GM19452 (cell line): ENCODE results near the gene OLFML1.

ENCODE experiments used
- ATAC-seq: cut with Tn5 transposase; IDR thresholded peaks from one replicate; pipeline ENCODE4 v1.9.1; 2021; ENCODE audit not compliant: unreplicated experiment

OLFML1 gene

DNA sequence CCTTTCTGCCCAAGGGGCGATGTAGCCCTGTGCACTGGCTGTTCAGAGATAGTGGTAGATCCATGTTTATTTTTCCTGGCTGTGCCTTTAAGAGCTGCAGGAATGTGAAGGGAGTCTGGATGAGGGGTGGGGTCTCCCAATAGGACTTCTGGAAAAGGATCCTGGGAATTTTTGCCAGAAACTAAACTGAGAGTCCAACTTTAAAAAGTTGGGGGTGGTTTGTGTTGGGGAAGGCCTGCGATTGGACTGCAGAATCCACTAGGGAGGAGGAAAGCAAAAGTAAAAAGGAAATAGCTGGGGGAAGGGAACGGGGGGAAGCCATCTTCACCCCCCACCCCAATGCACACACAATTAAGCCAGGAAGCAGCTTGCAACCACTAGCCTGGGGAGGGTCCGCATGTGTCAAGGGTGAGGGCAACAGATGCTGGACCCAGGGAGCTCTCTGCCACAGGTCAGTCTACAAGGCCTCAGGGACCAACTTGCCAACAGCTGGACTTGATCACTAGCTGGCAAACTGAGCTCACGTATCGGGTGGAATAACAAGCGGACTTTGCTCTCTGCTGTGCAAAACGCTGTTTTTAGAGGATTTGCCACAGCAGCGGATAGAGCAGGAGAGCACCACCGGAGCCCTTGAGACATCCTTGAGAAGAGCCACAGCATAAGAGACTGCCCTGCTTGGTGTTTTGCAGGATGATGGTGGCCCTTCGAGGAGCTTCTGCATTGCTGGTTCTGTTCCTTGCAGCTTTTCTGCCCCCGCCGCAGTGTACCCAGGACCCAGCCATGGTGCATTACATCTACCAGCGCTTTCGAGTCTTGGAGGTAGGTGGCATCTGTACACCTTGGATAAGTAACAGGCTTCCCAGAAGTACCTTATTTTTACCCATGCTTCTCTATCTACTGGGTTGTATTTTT is at the start of gene OLFML1:
OLFML1 (plus strand) TSS at position 321 of the 912 bp plus-strand sequence; CDS start at position 691, 370 bp downstream.
- ATAC-seq = no peak

DNA sequence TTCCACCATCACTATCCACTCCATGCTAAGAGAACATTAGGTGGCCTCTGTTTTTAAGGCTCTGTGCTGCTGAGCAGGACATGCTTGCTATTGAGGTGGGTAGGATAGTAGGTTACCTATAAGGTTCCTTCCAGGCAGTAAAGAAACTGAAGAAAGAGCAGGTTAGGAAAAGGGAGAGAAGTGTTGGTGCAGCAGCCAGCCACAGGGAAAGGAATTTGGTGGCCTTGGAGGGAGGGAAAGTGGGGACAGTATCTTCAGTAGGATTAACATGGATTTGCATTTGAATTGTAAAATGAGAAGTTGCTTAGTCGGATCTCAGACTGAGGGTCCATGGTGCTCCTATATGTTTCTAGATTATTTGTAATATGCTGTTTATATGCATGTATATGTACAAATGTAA is 49.2 kb upstream of the OLFML1 start:
- no peak for ATAC-seq

DNA sequence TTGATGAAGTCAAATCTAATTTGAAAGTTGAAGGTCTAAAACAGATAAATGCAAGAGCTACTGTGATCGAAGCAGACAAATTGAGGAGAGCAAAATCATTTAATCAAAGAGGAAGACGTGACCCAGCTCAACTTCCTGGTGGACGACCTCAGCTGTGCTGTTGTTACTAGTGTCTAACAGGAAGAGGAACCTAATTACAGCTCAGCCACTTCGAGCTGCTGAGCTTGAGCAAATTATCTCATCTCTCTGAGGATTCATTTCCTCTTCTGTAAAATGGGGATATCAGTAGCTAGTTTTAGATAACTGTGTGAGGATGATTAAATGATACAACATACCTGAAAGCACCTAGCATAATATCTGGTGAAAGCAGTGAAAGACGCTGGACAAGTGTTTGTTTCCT is 48.6 kb upstream of the OLFML1 start:
- peak; percentile 81 for ATAC-seq

DNA sequence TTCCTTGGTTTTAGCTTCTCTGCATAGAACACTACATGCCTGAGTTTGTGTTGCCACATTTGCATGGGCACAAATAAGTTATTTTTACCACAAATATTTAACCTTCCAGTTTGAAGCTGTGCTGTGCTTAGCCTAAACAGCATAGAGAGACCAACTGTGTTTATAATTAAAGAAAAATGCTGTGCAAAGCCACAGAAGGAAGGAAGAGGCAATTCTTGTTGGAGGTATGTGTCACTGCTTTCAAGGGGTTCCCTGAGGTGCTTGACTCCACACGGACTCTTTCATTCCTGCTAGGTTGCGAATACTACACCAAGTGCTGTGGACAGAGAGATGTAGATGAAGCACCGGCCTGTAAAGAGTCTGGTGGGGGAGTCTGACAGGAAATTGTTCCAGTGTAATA is 47.6 kb upstream of the OLFML1 start:
- ATAC-seq = no peak

DNA sequence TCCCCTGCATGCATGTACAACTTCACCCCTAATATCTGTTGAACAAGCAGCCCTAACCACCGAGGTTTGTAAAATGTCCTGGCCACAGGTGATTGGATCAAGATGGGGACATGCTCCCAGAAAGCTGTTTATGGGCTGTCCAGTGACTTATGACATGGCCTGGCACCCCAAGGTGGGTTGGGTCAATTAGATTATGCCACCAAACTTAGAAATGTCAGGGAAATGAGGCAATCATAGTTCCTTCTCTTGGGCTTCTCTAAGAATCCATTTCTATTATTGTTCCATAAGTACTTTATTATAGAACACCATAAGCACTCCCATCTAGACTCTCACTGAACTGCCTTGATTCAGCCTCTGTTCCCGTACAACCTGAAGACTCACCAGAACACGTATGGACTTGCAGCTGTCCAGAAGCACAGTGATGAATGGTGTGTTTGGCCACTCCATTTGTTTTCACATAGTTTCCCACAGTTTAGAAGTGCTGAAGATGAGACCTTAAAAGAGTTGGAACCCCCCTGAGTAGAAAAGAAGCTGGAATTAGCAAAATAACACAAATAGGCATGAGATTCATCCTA is 45.5 kb upstream of the OLFML1 start:
- ATAC-seq = no peak

DNA sequence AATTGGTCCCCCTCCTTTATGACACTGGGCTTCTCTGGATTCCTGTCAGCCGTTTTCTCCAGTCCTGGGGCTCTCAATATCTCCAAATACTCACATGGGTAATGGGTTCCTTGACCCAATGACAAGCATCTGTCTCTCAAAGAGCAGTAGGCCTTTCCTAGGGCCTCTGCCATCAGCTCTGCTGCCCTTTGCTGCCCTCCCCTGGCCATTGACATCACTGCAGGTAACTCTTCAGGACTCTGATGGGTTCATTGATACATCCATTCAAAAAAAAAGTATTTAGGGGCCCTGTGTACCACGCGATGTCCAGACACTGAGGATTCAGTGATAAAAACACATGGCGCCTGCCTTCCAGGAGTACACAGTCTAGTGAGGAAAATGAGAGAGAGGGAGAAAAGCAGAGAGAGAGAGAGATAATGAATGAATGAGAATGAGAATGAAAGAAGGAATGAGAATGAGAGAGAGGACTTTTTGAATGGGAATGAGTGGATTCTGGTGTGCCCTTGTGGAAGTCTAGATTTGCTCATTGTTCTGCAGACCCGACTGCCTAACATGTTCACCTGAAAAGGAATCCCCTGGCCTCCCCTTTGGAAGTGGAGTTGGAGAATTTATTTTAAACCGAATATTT is 42.6 kb upstream of the OLFML1 start:
- ATAC-seq = peak; percentile 92

DNA sequence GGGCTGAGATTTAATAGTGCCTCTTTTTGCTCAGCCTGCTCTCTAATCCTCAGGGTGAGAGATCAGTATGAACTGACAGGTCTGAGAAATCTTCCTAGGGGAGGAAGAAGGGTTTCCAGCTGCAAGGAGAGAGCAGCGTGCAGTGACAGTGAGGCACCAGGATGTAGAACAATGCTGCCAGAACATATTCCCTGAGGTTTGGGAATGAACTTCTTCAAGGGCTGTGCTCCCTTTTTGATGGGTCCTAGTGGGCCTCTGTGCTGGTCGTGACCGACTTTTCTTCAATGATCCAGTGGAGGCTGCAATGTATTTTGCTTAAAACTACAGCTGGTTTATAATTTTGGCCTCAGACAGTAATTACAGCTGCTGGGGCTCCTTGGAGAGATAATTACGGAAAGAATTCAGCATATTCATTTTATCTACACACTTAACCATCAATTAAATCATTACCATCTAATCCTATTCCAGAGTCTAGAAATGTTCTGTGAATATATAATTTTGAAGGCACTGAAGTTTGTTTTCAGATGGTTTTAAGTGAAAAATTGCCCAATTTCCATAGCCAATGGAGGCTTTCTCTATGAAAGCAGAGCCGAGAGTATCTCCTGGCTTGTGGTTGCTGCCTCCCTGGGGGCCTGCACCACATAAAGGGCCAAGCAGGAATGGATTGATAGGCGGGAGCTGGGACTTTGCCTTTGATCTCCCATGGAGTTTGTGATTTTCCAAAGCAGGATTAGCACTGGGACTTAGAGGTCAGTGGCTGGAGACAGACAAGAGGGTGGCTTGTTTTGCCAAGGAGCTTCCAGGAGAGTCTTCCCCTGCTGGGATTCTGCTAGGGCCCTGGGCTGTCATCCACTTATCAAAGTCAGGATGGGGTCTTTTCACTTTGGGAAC is 41.0 kb upstream of the OLFML1 start:
- ATAC-seq = no peak

DNA sequence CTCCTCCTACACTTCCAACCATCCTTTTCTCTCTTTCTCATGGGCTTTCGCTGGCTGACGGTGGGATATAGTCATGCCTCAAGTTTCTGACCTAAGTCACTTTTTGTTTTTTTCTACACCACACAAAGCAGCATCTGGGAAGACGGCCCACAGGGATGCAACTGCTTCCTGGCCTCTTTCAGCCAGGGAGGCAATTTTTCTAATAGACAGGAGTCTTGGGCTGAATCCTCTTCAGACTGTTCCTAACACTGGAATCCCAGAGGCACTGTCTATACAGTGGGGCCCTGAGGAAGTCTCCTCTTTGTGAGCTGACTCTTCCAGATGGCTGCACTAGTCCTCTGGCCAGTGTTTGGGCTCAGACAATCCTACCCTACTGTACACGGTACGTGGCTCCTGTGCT is 39.7 kb upstream of the OLFML1 start:
- ATAC-seq = no peak

DNA sequence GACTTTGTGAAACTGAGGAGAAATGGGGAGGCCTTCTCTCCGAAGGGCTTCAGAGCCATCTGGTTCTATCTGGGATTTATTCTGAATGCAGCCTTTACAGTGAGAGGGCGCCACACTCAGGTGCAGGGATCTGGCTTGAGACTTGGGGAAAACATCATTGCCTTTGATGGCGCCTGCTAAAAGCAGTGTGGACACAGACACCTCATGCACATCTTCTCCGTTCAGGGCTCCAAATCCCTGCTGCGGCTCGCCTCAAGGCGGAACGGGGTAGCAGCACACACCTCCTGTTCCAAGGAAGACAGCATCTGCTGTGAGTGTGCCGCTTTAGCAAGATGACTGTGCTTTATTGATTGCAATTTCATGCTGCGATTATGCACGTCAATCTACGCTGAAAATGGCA is 37.1 kb upstream of the OLFML1 start:
- ATAC-seq = no peak

DNA sequence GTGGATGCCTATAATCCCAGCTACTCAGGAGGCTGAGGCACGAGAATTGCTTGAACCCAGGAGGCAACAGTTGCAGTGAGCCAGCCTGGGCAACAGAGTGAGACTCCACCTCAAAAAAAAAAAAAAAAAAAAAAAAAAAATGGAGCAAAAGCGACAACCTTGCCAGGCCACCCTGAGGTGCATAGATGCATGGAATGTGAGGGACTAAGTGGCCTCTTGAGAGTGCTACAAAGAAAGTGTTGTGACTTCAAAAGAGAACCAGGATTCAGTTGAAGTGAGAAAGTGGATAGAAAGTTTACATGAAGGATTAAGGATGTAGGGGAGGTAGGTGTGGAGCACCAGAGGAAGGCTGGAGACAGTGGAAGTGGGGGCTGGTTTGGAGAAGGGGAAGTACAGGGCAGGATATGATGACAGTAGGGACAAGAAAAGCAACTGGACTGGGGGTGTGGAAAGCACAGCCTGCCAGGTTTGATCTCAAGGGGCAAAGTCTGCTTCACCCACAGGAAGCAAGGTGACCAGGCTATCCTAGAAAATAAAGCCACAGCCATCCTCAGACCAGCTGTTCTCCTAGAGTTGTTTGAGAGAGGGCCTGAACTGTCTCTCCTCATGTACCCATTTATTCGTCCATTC is 36.0 kb upstream of the OLFML1 start:
- ATAC-seq = no peak

DNA sequence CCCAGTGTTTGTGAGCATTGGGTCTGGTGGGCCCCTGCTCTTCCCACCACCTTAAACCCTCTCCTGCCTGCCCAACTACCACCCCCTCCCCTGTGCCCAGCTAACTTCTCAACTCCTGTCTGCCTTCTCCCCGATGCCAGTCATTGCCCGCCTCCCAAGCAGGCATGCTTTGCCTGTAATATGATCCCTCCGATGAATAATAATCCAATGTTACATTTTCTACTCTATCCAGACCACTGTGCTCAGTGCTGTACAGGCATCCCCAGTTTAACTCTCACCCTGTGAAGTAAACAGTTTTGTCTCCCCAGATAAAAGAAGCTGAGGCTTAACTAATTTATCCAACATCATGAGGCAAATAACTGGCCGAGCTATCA is 35.5 kb upstream of the OLFML1 start:
- ATAC-seq = no peak

DNA sequence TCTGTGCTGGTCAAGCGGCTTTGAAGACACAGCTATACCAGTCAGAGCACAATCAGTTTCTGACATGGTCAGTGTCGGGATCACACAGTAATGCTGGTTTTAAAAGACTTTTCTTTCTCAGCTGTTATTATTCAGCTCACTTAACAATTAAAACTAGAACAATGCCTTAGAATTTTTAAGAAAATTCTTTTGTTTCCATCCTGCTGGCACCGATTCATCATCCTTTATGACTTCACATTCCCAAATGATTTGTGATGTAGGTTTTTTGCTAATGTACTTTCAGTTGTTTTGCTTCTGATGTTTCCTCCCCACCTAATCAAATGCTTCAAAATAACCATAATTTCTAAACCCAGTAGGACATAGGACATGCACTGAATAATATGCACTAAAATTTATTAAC is 34.5 kb upstream of the OLFML1 start:
- no peak for ATAC-seq

DNA sequence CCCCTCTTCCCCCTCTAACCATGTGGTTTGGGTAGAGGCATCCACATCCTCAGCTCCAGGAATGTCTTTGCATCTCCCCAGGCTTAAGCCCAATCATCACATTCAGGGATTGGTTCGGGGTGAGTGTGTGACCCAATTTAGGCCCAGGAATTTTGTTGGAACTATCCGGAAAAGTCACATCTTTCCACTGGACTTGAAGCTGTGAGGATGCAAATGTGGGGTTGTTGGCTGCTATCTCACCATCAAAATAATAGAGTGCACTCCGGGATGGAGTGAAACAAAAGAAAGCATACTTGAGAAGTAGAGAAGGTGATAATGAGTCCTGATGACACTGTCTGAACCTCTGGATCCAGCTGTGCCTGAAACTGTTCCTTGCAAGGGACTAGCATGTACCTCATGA is 33.8 kb upstream of the OLFML1 start:
- no peak for ATAC-seq

DNA sequence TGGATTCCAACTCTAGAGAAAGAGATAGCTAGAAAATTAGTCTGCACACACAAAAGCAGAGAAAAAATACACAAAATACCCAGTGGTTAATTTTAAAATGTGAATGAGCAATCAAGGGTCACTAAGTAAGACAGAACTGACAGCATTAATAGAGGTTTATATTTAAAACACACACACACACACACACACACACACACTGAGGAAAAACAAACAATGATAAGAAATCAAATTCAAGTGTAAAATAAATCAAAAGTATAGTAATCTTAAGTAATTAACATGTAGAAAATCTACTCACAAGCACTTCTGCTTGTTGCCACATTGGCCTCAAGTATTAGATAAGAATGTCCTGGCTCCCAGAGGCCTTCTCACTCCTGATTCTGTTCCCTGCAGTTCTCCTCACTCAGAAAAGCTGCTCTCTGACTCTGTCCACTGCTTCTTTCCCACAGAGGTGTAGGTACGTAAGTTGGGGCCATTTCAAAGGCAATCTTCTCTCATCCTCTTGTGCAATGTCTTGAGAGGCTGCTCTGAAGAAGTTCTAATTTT is 33.3 kb upstream of the OLFML1 start:
- no peak for ATAC-seq

DNA sequence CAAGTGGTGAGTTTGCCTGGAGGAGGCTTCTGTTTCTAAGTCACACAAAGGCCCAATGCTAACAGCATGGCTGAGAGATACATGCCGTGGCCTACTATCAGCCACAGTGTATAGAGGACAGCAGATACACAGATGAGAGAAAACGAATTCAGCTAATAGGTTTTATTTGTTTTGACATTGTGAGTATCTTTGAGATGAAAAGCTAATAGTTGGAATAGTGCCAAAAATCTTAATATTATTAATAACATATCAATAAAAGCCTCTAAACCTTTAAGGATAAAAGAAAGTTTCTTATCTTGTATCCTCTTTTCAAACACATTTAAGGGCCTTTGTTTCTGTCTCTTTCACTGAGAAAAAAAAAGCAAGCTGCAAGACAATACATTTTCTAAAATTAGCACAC is 30.5 kb upstream of the OLFML1 start:
- ATAC-seq = no peak

DNA sequence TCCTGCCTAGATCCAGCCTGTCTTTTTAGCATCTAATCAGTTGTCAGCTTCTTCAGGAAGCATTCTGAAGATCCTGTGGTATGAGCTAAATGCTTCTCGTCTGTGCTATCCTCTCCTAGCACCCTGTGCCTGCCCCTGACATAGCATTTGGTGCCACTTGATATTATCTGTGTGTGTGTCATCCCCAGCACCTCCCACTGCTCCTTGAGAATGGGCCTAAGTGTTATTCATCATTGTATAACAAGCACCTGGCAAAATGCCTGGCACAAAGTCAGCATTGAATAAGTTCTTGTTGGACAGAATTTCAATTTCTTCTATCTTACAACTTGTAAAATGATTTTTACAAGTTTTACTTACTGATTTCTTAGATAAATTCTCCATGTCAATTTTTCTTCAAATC is 28.1 kb upstream of the OLFML1 start:
- no peak for ATAC-seq

DNA sequence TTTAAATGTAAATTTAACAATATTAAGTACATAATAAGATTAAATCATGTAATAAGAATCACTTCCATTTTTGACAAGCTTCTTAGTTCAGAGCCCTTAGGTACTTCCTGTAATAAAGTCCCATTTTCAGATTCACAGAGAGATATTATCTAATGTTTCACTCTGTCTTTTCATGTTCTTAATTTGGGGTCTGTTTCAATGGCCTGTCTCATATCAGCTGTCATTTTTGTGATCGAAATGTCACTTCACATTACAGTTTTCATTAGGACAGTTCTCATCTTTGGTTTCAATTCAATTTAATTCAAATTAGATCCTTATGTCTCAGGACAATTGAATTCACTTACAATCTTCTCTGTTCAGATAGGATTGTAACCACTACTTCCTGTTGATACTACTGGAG is 22.6 kb upstream of the OLFML1 start:
- no peak for ATAC-seq

DNA sequence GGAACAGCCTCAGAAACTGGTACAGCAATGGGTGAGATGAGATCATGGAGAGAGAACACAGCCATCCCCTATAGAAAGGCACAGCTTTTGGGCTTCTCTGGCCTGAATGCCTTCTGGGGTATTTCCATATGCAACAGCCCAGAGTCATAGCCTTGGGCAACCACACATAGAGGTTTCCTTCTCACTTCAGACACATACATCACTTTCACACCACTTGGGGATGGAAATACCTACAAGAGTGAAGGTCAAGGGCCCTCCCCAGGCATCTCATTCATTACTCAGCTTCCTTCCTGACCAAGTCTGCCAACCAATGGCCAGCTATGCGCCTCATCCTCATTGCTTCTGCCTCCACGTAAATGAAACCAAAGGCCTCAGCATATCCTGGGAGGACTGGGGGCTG is 17.7 kb upstream of the OLFML1 start:
- peak; percentile 79 for ATAC-seq

DNA sequence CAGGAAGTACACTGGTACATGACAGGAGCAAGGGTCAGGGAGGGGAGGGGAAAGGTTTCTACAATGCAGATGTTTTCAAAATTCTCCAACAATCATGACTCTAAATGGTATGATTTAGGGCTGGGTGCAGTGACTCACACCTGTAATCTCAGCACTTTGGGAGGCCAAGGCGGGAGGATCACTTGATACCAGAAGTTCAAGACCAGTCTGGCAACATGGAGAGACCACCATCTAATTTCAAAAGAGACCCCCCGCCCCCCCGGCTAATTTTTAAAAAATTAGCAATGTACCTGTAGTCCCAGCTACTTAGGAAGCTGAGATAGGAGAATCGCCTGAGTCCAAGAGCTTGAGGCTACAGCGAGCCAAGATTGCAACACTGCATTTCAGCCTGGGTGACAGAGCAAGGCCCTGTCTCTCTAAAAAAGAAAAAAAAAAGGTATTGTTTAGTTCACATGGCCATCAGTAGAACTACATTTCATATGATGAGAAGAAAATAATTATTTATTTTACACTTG is 15.9 kb upstream of the OLFML1 start:
- ATAC-seq = no peak

DNA sequence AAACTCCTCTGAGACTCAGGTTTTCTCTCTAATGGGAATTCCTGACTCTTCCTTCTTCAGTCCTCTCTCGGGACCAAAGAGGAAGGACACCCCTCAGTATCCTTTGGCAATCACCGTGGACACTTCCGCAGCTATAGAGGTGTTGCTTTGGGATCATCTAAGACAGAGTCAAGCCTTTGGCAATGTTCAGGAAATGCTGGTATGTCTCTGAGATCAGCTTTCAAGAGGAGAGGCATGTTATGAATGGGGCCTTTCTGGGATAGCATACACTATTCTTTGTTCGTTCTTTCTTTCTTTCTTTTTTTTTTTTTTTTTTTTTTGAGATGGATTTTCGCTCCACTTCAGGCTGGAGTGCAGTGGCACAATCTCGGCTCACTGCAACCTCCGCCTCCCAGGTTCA is 14.2 kb upstream of the OLFML1 start:
- ATAC-seq = no peak
